HS-5 (cell line): ENCODE data around the gene PPP1R18.
"Not testable (repeated sequence)": the region's sequence is repeated elsewhere in the genome, so short reads cannot be mapped to it uniquely, and the experiment has no call there.

Experiments used
- DNase-seq: peaks from one replicate; pipeline ENCODE4 v3.0.0-alpha.2; 2012; ENCODE audit warnings: low read depth

Gene PPP1R18

GRCh38 chr6:30686009-30686907, at the start of gene PPP1R18:
Gene PPP1R18, minus strand, starts transcription at chr6:30686645. Its CDS starts 627 bp downstream, at chr6:30686018.
- no peak for DNase-seq

- DNase-seq, result no peak
These were observed 49.3 kb upstream of the PPP1R18 start for GRCh38 chr6:30735668-30736314.

- no peak for DNase-seq
These were observed 45.9 kb upstream of the PPP1R18 start for GRCh38 chr6:30732237-30732943.

GRCh38 chr6:30730601-30731435, 44.4 kb upstream of the PPP1R18 start:
- no peak for DNase-seq

GRCh38 chr6:30727920-30728553, 41.6 kb upstream of the PPP1R18 start:
- DNase-seq, result no peak

- no peak for DNase-seq
These were observed 40.3 kb upstream of the PPP1R18 start for GRCh38 chr6:30726506-30727413.

GRCh38 chr6:30725713-30726505, 39.5 kb upstream of the PPP1R18 start:
- DNase-seq, result peak; percentile 65

- no peak for DNase-seq
These were observed 38.6 kb upstream of the PPP1R18 start for GRCh38 chr6:30724906-30725667.

- DNase-seq, result not testable (repeated sequence)
These were observed 37.6 kb upstream of the PPP1R18 start for GRCh38 chr6:30723843-30724741.

- not testable (repeated sequence) for DNase-seq
These were observed 36.9 kb upstream of the PPP1R18 start for GRCh38 chr6:30723159-30723842.

- no peak for DNase-seq
These were observed 36.1 kb upstream of the PPP1R18 start for GRCh38 chr6:30722280-30723112.

- not testable (repeated sequence) for DNase-seq
These were observed 35.5 kb upstream of the PPP1R18 start for GRCh38 chr6:30722025-30722279.

- DNase-seq, result peak; percentile 71
These were observed 35.0 kb upstream of the PPP1R18 start for GRCh38 chr6:30721198-30722024.

- no peak for DNase-seq
These were observed 34.3 kb upstream of the PPP1R18 start for GRCh38 chr6:30720738-30721197.
